ENCODE results near the gene SLC38A9. TPM values are rescaled to one million over a fixed set of nuclear protein-coding genes. Genes with fewer than 3 reads are reported as not detected.

The SLC38A9 gene
- total RNA-seq, 2 donors from 2014 or later, result 38.5 to 41.7 TPM

GRCh38 chr5:55657443-55657842 lies 54.7 kb downstream of the SLC38A9 start:
- Mint-ChIP-seq H3K4me3 (no peak overlapping the region), H3K27me3 (ENCODE audit: insufficient read depth) (no peaks in the 10 kb centered on the region), H3K4me1 (no peaks in the 10 kb centered on the region), H3K36me3 (ENCODE audit: low read depth) (peaks cover 53% of the 10 kb centered on the region), H3K9me3 (peaks cover 6% of the 10 kb centered on the region), H3K27ac (no peak overlapping the region)
- no peaks in the 10 kb centered on the region for H3K4me1 ChIP-seq (ENCODE audit: control insufficient read depth, insufficient read depth, low read length)
- no peak for DNase-seq
- no peak overlapping the region for H3K9ac ChIP-seq (ENCODE audit: extremely low read depth, low read length, poor library complexity, severe bottlenecking)
- no peak overlapping the region for H3K27ac ChIP-seq (ENCODE audit: low read depth, low read length)
- 86% methylated on average over 2 of the region's 2 CpGs; no CpG with 5 or more reads in 1 of the 2 experiments for WGBS, 2 experiments (ENCODE audit: insufficient coverage in 1 of 2, insufficient read length in 1 of 2)
- no peak overlapping the region for H3K4me3 ChIP-seq (ENCODE audit: low read length)
- peaks cover 36% of the 10 kb centered on the region for H3K36me3 ChIP-seq (ENCODE audit: control insufficient read depth, insufficient read depth, low read length)
- peaks cover 14% of the 10 kb centered on the region for H3K9me3 ChIP-seq (ENCODE audit: control insufficient read depth, low read length)
- TF ChIP-seq CTCF (conservative IDR thresholded peaks at IDR 0.05), result no peak
- no peaks in the 10 kb centered on the region for H3K27me3 ChIP-seq (ENCODE audit: control insufficient read depth, insufficient read depth, low read length, poor library complexity, severe bottlenecking)

- no peak for TF ChIP-seq CTCF (conservative IDR thresholded peaks at IDR 0.05)
- Histone ChIP-seq H3K27ac (ENCODE audit: low read depth, low read length) (no peak overlapping the region), H3K9me3 (ENCODE audit: control insufficient read depth, low read length) (peaks cover 35% of the 10 kb centered on the region), H3K4me3 (ENCODE audit: low read length) (no peak overlapping the region), H3K9ac (ENCODE audit: extremely low read depth, low read length, poor library complexity, severe bottlenecking) (no peak overlapping the region), H3K36me3 (ENCODE audit: control insufficient read depth, insufficient read depth, low read length) (peaks cover 46% of the 10 kb centered on the region), H3K4me1 (ENCODE audit: control insufficient read depth, insufficient read depth, low read length) (no peaks in the 10 kb centered on the region), H3K27me3 (ENCODE audit: control insufficient read depth, insufficient read depth, low read length, poor library complexity, severe bottlenecking) (no peaks in the 10 kb centered on the region)
- H3K4me3 Mint-ChIP-seq, result no peak overlapping the region
- H3K4me1 Mint-ChIP-seq, result peaks cover 12% of the 10 kb centered on the region
- peaks cover 83% of the 10 kb centered on the region for H3K36me3 Mint-ChIP-seq (ENCODE audit: low read depth)
- H3K27me3 Mint-ChIP-seq (ENCODE audit: insufficient read depth), result no peaks in the 10 kb centered on the region
- DNase-seq, result no peak
- WGBS, 2 experiments (ENCODE audit: insufficient coverage in 1 of 2, insufficient read length in 1 of 2), result 94 to 96% methylated on average over 3 of the region's 3 CpGs
- H3K9me3 Mint-ChIP-seq, result peaks cover 10% of the 10 kb centered on the region
- no peak overlapping the region for H3K27ac Mint-ChIP-seq
These were observed 61.7 kb downstream of the SLC38A9 start for GRCh38 chr5:55650386-55650785.

GRCh38 chr5:55649963-55650362 lies 62.2 kb downstream of the SLC38A9 start:
- peaks cover 12% of the 10 kb centered on the region for H3K4me1 Mint-ChIP-seq
- H3K4me3 ChIP-seq (ENCODE audit: low read length), result no peak overlapping the region
- H3K9me3 Mint-ChIP-seq, result peaks cover 10% of the 10 kb centered on the region
- no peak overlapping the region for H3K4me3 Mint-ChIP-seq
- DNase-seq, result no peak
- TF ChIP-seq CTCF (conservative IDR thresholded peaks at IDR 0.05), result no peak
- H3K27me3 ChIP-seq (ENCODE audit: control insufficient read depth, insufficient read depth, low read length, poor library complexity, severe bottlenecking), result no peaks in the 10 kb centered on the region
- no peaks in the 10 kb centered on the region for H3K4me1 ChIP-seq (ENCODE audit: control insufficient read depth, insufficient read depth, low read length)
- peaks cover 50% of the 10 kb centered on the region for H3K36me3 ChIP-seq (ENCODE audit: control insufficient read depth, insufficient read depth, low read length)
- no peak overlapping the region for H3K9ac ChIP-seq (ENCODE audit: extremely low read depth, low read length, poor library complexity, severe bottlenecking)
- no peaks in the 10 kb centered on the region for H3K27me3 Mint-ChIP-seq (ENCODE audit: insufficient read depth)
- H3K27ac Mint-ChIP-seq, result no peak overlapping the region
- H3K9me3 ChIP-seq (ENCODE audit: control insufficient read depth, low read length), result peaks cover 35% of the 10 kb centered on the region
- no peak overlapping the region for H3K27ac ChIP-seq (ENCODE audit: low read depth, low read length)
- H3K36me3 Mint-ChIP-seq (ENCODE audit: low read depth), result peaks cover 83% of the 10 kb centered on the region

All from endodermal cell (in vitro differentiated cells).